ENCODE results near the gene TXNRD2.

- no peak for TF ChIP-seq CTCF (conservative IDR thresholded peaks at IDR 0.05; ENCODE audit: low read length)
- no peak for TF ChIP-seq EZH2phosphoT487 (IDR thresholded peaks at IDR 0.05; ENCODE audit: borderline replicate concordance, low read depth, low read length)
Observed at GRCh38 chr22:19988965-19989724, 47.5 kb upstream of the TXNRD2 start.

All from OCI-LY7 (cell line).